ENCODE measurements around the gene LMBR1.

DNA sequence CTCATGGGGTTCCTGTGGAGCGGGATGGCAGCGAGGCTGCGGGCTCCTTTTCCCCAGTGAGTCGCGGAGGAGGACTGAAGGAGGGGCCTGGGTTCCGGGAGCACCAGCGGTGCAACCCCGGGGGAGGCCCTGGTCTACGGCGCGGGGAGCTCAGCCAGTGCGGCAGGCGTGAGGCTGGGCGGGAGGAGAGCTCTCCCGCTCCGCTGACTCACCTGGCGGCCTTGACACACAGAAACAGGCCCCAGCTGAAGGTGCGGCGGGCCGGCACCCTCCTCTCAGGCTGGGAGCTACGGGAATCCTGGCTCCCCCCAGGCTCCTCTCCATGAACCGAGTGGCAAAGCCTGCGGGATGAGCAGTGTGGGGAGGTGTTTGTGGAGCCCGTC, 49.7 kb upstream of the LMBR1 start:
- TF ChIP-seq TAF1 (IDR thresholded peaks at IDR 0.05; ENCODE audit: borderline replicate concordance, insufficient read depth, low read length) (no peak), SIN3A (IDR thresholded peaks at IDR 0.05; ENCODE audit: borderline replicate concordance, insufficient read depth, low read length) (no peak), POLR2AphosphoS5 (IDR thresholded peaks at IDR 0.05; ENCODE audit: low read depth, low read length) (no peak), FOXP2 (optimal IDR thresholded peaks at IDR 0.05; ENCODE audit: borderline replicate concordance, extremely low read depth, extremely low read length, insufficient read depth) (no peak)
- TF ChIP-seq, protein P1, sequence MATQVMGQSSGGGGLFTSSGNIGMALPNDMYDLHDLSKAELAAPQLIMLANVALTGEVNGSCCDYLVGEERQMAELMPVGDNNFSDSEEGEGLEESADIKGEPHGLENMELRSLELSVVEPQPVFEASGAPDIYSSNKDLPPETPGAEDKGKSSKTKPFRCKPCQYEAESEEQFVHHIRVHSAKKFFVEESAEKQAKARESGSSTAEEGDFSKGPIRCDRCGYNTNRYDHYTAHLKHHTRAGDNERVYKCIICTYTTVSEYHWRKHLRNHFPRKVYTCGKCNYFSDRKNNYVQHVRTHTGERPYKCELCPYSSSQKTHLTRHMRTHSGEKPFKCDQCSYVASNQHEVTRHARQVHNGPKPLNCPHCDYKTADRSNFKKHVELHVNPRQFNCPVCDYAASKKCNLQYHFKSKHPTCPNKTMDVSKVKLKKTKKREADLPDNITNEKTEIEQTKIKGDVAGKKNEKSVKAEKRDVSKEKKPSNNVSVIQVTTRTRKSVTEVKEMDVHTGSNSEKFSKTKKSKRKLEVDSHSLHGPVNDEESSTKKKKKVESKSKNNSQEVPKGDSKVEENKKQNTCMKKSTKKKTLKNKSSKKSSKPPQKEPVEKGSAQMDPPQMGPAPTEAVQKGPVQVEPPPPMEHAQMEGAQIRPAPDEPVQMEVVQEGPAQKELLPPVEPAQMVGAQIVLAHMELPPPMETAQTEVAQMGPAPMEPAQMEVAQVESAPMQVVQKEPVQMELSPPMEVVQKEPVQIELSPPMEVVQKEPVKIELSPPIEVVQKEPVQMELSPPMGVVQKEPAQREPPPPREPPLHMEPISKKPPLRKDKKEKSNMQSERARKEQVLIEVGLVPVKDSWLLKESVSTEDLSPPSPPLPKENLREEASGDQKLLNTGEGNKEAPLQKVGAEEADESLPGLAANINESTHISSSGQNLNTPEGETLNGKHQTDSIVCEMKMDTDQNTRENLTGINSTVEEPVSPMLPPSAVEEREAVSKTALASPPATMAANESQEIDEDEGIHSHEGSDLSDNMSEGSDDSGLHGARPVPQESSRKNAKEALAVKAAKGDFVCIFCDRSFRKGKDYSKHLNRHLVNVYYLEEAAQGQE (IDR thresholded peaks at IDR 0.05; ENCODE audit: insufficient read depth in 1 of 2, low read depth in 2 of 2, low read length in 2 of 2) = no peak

Data from PFSK-1 (cell line).